T-helper 2 cell treated with Interferon-gamma antibody and Interleukin-4, amounts not matched to agents 5 μg/mL and 100 μg/mL, for 36 hours (primary cell): ENCODE data around the gene MYL7.
"Not testable (repeated sequence)": the region's sequence is repeated elsewhere in the genome, so short reads cannot be mapped to it uniquely, and the experiment has no call there.

Experiments
- DNase-seq: peaks from one replicate; pipeline ENCODE4 v3.0.0; 2021; ENCODE audit warnings: low spot score
- H3K27ac Mint-ChIP-seq: one replicate; pipeline ENCODE4 v1.8.0; 2021; ENCODE audit warnings: mild to moderate bottlenecking, mixed read lengths
- H3K27me3 Mint-ChIP-seq: one replicate; pipeline ENCODE4 v1.8.0; 2021; ENCODE audit warnings: low read depth, mixed read lengths
- H3K36me3 Mint-ChIP-seq: one replicate; pipeline ENCODE4 v1.8.0; 2021; ENCODE audit warnings: low read depth, mixed read lengths
- H3K4me1 Mint-ChIP-seq: one replicate; pipeline ENCODE4 v1.8.0; 2021; ENCODE audit warnings: low read depth, mixed read lengths
- H3K4me3 Mint-ChIP-seq: one replicate; pipeline ENCODE4 v1.8.0; 2022; ENCODE audit warnings: mild to moderate bottlenecking, moderate library complexity, mixed read lengths
- H3K9me3 Mint-ChIP-seq: one replicate; pipeline ENCODE4 v1.8.0; 2021; ENCODE audit warnings: mixed read lengths

Gene MYL7

GRCh38 chr7:44138698-44139097 is 2.4 kb downstream of the MYL7 start:
- peaks cover 3% of the 10 kb centered on the region for H3K4me1 Mint-ChIP-seq
- no peaks in the 10 kb centered on the region for H3K36me3 Mint-ChIP-seq
- H3K27ac Mint-ChIP-seq = no peak overlapping the region
- H3K27me3 Mint-ChIP-seq = peaks cover 5% of the 10 kb centered on the region
- no peaks in the 10 kb centered on the region for H3K9me3 Mint-ChIP-seq
- DNase-seq = no peak
- H3K4me3 Mint-ChIP-seq = no peak overlapping the region

GRCh38 chr7:44136731-44137130 is 4.4 kb downstream of the MYL7 start:
- Mint-ChIP-seq H3K4me3 (no peak overlapping the region), H3K9me3 (no peaks in the 10 kb centered on the region), H3K27me3 (peaks cover 4% of the 10 kb centered on the region), H3K4me1 (peaks cover 3% of the 10 kb centered on the region), H3K36me3 (no peaks in the 10 kb centered on the region), H3K27ac (no peak overlapping the region)
- DNase-seq = no peak

- no peak overlapping the region for H3K4me3 Mint-ChIP-seq
- peaks cover 4% of the 10 kb centered on the region for H3K27me3 Mint-ChIP-seq
- H3K4me1 Mint-ChIP-seq = peaks cover 3% of the 10 kb centered on the region
- no peak for DNase-seq
- H3K9me3 Mint-ChIP-seq = no peaks in the 10 kb centered on the region
- no peaks in the 10 kb centered on the region for H3K36me3 Mint-ChIP-seq
- H3K27ac Mint-ChIP-seq = no peak overlapping the region
Measured at GRCh38 chr7:44134943-44135628, 6.0 kb downstream of the MYL7 start.

DNA sequence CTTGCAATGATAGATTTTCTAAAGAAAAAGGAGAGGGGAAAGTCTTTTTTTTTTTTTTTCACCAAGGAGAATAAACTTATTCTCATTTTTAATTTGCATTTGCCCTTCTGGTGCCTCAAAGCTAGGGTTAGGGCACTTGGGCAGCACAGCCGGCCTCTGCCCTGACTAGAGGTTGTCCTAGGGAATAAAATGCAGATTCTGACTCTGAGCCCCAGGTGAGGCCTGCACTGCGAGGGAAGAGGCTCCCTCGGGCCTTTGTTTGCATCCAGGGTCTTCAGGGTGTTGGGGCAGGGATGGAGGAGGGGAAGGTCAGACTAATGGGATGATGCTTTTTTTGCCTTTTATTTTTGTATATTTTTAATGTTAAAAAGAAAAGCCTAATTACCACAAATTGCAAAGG is 7.8 kb downstream of the MYL7 start:
- H3K4me1 Mint-ChIP-seq = peaks cover 3% of the 10 kb centered on the region
- peaks cover 4% of the 10 kb centered on the region for H3K27me3 Mint-ChIP-seq
- H3K36me3 Mint-ChIP-seq = no peaks in the 10 kb centered on the region
- H3K27ac Mint-ChIP-seq = no peak overlapping the region
- no peaks in the 10 kb centered on the region for H3K9me3 Mint-ChIP-seq
- no peak overlapping the region for H3K4me3 Mint-ChIP-seq
- DNase-seq = no peak

DNA sequence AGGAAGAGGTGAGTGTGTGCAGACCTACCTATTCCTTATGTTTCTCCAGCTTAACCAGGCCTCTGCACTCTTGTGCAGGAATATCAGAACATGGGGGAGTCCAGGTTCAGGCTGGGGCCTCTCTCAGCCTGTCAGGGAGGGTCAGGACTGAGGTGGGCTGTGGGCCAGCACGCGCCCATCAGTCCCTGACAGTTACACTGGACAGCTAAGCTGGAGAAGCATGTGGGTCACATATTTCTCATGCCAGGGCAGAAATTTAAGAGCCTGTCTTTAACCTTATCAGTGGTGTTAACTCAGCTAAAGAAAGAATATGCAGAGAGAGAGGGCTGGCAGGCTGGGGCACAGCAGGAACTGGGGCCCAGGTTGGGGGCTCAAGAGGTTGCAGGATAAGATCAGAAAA is 9.1 kb downstream of the MYL7 start:
- DNase-seq = no peak
- Mint-ChIP-seq H3K27me3 (no peaks in the 10 kb centered on the region), H3K4me3 (no peak overlapping the region)

GRCh38 chr7:44131173-44132029 is 9.7 kb downstream of the MYL7 start:
- Mint-ChIP-seq H3K27me3 (peaks cover 4% of the 10 kb centered on the region), H3K27ac (no peak overlapping the region)

More for the DNA sequence above, 9.1 kb downstream of the MYL7 start:
- peaks cover 2% of the 10 kb centered on the region for H3K36me3 Mint-ChIP-seq
- no peak overlapping the region for H3K27ac Mint-ChIP-seq
- no peaks in the 10 kb centered on the region for H3K9me3 Mint-ChIP-seq
- H3K4me1 Mint-ChIP-seq = no peaks in the 10 kb centered on the region

GRCh38 chr7:44128721-44129582 is 12.2 kb downstream of the MYL7 start:
- H3K27me3 Mint-ChIP-seq = peaks cover 12% of the 10 kb centered on the region
- H3K4me1 Mint-ChIP-seq = peaks cover 3% of the 10 kb centered on the region
- no peak overlapping the region for H3K4me3 Mint-ChIP-seq
- peaks cover 5% of the 10 kb centered on the region for H3K9me3 Mint-ChIP-seq
- no peak for DNase-seq
- H3K36me3 Mint-ChIP-seq = peaks cover 2% of the 10 kb centered on the region
- H3K27ac Mint-ChIP-seq = no peak overlapping the region

More at GRCh38 chr7:44131173-44132029, 9.7 kb downstream of the MYL7 start:
- peaks cover 2% of the 10 kb centered on the region for H3K36me3 Mint-ChIP-seq
- H3K9me3 Mint-ChIP-seq = peaks cover 5% of the 10 kb centered on the region
- no peak for DNase-seq
- H3K4me3 Mint-ChIP-seq = no peak overlapping the region
- H3K4me1 Mint-ChIP-seq = no peaks in the 10 kb centered on the region

DNA sequence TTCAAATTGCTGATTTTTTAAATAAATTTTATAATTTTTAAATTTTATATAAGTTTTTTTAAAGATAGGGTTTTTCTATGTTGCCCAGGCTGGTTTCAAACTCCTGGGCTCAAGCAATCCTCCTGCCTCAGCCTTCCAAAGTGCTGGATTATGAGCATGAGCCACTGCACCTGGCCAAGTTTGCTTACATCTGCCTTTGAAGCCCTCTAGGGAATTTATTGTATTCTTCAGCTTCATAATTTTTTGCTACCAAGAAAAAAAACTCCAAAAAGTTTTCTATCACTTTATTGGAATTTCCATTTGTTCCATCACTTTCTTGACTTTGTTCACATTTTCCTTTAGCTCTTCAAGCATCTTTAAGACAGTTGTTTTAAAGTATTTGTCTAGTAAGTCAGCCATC is 14.0 kb downstream of the MYL7 start:
- Mint-ChIP-seq H3K9me3 (peaks cover 5% of the 10 kb centered on the region), H3K4me1 (peaks cover 10% of the 10 kb centered on the region), H3K27me3 (peaks cover 12% of the 10 kb centered on the region), H3K4me3 (no peak overlapping the region), H3K36me3 (peaks cover 2% of the 10 kb centered on the region), H3K27ac (no peak overlapping the region)
- no peak for DNase-seq

DNA sequence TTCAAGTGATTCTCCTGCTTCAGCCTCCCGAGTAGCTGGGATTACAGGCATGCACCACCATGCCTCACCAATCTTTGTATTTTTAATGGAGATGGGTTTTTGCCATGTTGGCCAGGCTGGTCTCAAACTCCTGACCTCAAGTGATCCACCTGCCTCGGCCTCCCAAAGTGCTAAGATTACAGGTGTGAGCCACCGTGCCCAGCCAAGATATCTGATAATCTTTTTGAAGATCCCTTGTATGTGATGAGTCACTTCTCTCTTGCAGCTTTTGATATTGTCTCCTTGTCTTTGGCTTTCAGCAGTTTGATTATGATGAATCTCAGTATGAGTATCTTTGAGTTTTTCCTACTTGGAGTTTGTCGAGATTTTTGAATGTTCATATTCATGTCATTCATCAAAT is 14.6 kb downstream of the MYL7 start:
- not testable (repeated sequence) for H3K4me3 Mint-ChIP-seq, H3K9me3 Mint-ChIP-seq, H3K36me3 Mint-ChIP-seq, DNase-seq, H3K27ac Mint-ChIP-seq
- Mint-ChIP-seq H3K4me1 (peaks cover 10% of the 10 kb centered on the region), H3K27me3 (peaks cover 12% of the 10 kb centered on the region)

GRCh38 chr7:44124822-44125202 is 16.3 kb downstream of the MYL7 start:
- H3K27ac Mint-ChIP-seq = no peak overlapping the region
- peaks cover 15% of the 10 kb centered on the region for H3K4me1 Mint-ChIP-seq
- peaks cover 5% of the 10 kb centered on the region for H3K9me3 Mint-ChIP-seq
- H3K27me3 Mint-ChIP-seq = peaks cover 12% of the 10 kb centered on the region
- DNase-seq = no peak
- H3K4me3 Mint-ChIP-seq = peak overlapping the region; percentile 31
- H3K36me3 Mint-ChIP-seq = peaks cover 15% of the 10 kb centered on the region

DNA sequence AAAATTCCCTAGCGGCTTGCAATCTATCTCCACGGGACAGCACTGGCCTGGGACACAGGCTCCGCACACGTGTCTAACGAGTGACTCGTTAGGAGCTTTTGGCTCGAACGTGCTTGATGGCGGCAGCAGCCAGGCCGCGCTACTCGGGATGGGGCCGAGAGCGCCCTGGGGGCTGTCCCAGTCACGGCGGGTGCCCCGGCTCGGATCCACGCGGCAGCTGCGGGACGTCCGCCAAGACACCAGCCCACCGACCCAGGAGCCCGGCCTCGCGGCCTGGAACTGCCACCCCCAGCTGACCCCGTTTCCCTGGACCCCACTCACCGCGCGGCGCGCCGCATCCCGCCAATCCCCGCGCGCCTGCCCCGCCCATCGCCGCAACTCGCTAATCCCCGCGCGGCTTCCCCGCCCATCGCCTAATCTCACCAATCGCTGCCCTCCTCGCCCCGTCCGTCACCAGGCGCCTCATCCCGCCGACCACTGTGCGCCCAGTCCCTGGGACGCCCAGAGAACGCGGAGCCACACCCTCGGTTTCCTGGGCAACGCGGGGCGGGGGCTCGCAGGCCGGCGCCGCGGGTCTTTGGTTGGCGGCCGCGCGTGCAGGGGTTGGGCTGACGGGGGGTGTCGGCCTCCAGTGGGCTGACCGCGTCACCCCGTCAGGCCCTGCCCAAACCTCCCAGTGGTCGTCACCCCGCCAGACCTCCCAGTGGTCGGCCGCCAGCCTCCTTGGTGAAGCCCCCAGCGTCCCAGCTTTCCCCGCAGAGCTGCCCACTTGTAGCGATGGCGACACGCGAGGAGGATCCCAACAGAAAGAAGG is 17.7 kb downstream of the MYL7 start, which contains the start of gene POLD2:
Gene POLD2, minus strand, starts transcription at position 359 of the 814 bp plus-strand sequence. CDS start 1,495 bp downstream, outside the sequence.
- DNase-seq = peak; percentile 98
- H3K4me1 Mint-ChIP-seq = peaks cover 15% of the 10 kb centered on the region
- H3K27ac Mint-ChIP-seq = peak within 1 kb of the TSS; percentile 87
- peaks cover 5% of the 10 kb centered on the region for H3K9me3 Mint-ChIP-seq
- H3K4me3 Mint-ChIP-seq = peak within 1 kb of the TSS; percentile 81
- peaks cover 12% of the 10 kb centered on the region for H3K27me3 Mint-ChIP-seq
- peaks cover 28% of the 10 kb centered on the region for H3K36me3 Mint-ChIP-seq

DNA sequence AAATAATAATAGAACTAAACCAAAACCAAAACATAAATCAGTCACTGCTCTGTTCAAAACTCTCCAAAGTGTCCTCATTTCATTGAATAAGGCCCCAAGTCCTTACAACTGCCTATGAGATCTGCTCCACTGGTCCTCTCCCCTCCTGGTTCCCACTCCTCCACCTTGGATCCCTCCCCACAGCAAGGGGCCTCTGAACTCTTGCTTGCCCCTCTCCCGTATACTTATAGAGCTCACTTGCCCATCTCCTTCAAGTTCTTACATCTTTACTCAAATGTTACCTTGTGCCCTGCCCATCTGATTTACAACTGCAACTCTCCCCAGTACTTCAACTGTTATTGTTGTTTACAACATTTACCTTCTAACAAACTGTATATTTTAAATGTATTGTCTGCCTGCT is 18.6 kb downstream of the MYL7 start:
- Mint-ChIP-seq H3K27me3 (peaks cover 12% of the 10 kb centered on the region), H3K27ac (peak overlapping the region; percentile 78), H3K4me1 (peaks cover 15% of the 10 kb centered on the region), H3K36me3 (peaks cover 33% of the 10 kb centered on the region), H3K9me3 (peaks cover 5% of the 10 kb centered on the region), H3K4me3 (peak overlapping the region; percentile 81)
- DNase-seq = no peak
